ENCODE results near the gene GPBAR1.

GRCh38 chr2:218219934-218220333 is 40.9 kb upstream of the GPBAR1 start:
- TF ChIP-seq CTCF (IDR thresholded peaks at IDR 0.05; ENCODE audit: low read length), result no peak
- no peak for TF ChIP-seq EZH2 (optimal IDR thresholded peaks at IDR 0.05; ENCODE audit: low read depth, low read length)
- TF ChIP-seq EZH2phosphoT487 (IDR thresholded peaks at IDR 0.05; ENCODE audit: low read length), result no peak
